Astrocyte (in vitro differentiated cells and primary cell): Measurements from ENCODE around the gene CSTF1.

Experiments
- EZH2 ChIP-seq: IDR thresholded peaks from 2 replicates; pipeline ENCODE4 v1.6.1; 2012; ENCODE audit warnings: mild to moderate bottlenecking, low read length, inconsistent platforms; ENCODE audit not compliant: insufficient read depth
- TF ChIP-seq, protein P1 (sequence below): IDR thresholded peaks from 2 replicates; pipeline ENCODE4 v1.5.1; 2011; ENCODE audit warnings: low read depth, mild to moderate bottlenecking, inconsistent platforms, low read length, moderate library complexity; ENCODE audit not compliant: insufficient read depth

DNA sequence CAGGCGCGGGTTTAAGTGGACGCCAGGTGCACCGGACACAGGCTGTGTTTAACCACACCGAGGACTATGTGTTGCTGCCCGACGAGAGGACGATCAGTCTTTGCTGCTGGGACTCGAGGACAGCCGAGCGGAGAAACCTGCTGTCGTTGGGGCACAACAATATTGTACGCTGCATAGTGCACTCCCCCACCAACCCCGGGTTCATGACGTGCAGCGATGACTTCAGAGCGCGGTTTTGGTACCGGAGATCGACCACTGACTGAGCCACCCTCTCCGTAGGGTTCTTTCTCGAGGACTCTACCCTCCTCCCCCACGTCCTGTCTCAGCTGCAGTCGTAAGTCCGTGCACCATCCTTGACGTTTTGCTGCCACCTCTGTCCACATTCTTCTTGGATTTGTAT, 11.0 kb downstream of the CSTF1 start:
- TF ChIP-seq, protein P1, sequence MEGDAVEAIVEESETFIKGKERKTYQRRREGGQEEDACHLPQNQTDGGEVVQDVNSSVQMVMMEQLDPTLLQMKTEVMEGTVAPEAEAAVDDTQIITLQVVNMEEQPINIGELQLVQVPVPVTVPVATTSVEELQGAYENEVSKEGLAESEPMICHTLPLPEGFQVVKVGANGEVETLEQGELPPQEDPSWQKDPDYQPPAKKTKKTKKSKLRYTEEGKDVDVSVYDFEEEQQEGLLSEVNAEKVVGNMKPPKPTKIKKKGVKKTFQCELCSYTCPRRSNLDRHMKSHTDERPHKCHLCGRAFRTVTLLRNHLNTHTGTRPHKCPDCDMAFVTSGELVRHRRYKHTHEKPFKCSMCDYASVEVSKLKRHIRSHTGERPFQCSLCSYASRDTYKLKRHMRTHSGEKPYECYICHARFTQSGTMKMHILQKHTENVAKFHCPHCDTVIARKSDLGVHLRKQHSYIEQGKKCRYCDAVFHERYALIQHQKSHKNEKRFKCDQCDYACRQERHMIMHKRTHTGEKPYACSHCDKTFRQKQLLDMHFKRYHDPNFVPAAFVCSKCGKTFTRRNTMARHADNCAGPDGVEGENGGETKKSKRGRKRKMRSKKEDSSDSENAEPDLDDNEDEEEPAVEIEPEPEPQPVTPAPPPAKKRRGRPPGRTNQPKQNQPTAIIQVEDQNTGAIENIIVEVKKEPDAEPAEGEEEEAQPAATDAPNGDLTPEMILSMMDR = no peak
- no peak for TF ChIP-seq EZH2
